Right atrium auricular region (tissue), 2 donors: ENCODE data around the gene ABCA12. TPM values are rescaled to one million over a fixed set of nuclear protein-coding genes. Genes with fewer than 3 reads are reported as not detected.

Experiments
- DNase-seq: peaks from one replicate; pipeline ENCODE4 v3.0.0-alpha.2; 2019; ENCODE audit warnings: low spot score
- H3K27ac ChIP-seq, 2 donors: fragments of 200-600 bp; sonication (generic); 1 replicate in 1 of 2; 2 replicates in 1 of 2; pipeline ENCODE4 v1.5.1; 2016 to 2019
- H3K27me3 ChIP-seq, 2 donors: fragments of 200-600 bp; sonication (generic); one replicate each; pipeline versions ENCODE4 v1.5.1 to v1.6.0; 2017 to 2019
- H3K36me3 ChIP-seq: fragments of 200-600 bp; sonication (generic); one replicate; pipeline ENCODE4 v1.5.1; 2016
- H3K4me1 ChIP-seq, 2 donors: fragments of 200-600 bp; sonication (generic); one replicate each; pipeline versions ENCODE4 v1.5.1 to v1.6.0; 2017 to 2019
- H3K4me3 ChIP-seq, 2 donors: fragments of 200-600 bp; sonication (generic); 1 replicate in 1 of 2; 2 replicates in 1 of 2; pipeline ENCODE4 v1.5.1; 2017 to 2019; ENCODE audit warnings: mild to moderate bottlenecking in 1 of 2, moderate library complexity in 1 of 2
- H3K9me3 ChIP-seq, 2 donors: fragments of 200-600 bp; sonication (generic); one replicate each; pipeline ENCODE4 v1.5.1; 2019
- CTCF ChIP-seq, 2 donors: fragments of 200-600 bp; sonication (generic); IDR thresholded peaks; one replicate each; pipeline ENCODE4 v1.5.1; 2019; ENCODE audit warnings: antibody characterized with exemption in 2 of 2
- total RNA-seq, 2 donors: library from RNA; depleted of rRNA; stranded (reverse); fragments of >200 nt; gene quantifications; one replicate each; pipeline ENCODE4 v1.1.0, GENCODE V29; 2016

The ABCA12 gene
- total RNA-seq, 2 donors from 2014 or later: 0.04 TPM; not detected in 1

GRCh38 chr2:215032153-215032552, 106.3 kb downstream of the ABCA12 start:
- no peak for TF ChIP-seq CTCF (IDR thresholded peaks at IDR 0.05)
- Histone ChIP-seq H3K27me3 (no peaks in the 10 kb centered on the region), H3K4me1 (no peaks in the 10 kb centered on the region), H3K9me3 (no peaks in the 10 kb centered on the region), H3K4me3 (no peak overlapping the region), H3K36me3 (no peaks in the 10 kb centered on the region), H3K27ac (no peak overlapping the region)
- DNase-seq: no peak

GRCh38 chr2:215031321-215031720, 107.1 kb downstream of the ABCA12 start:
- no peak for TF ChIP-seq CTCF (IDR thresholded peaks at IDR 0.05)
- DNase-seq: no peak
- H3K4me3 ChIP-seq: no peak overlapping the region
- H3K27ac ChIP-seq: no peak overlapping the region
- H3K36me3 ChIP-seq: no peaks in the 10 kb centered on the region
- no peaks in the 10 kb centered on the region for H3K4me1 ChIP-seq
- no peaks in the 10 kb centered on the region for H3K27me3 ChIP-seq
- H3K9me3 ChIP-seq: no peaks in the 10 kb centered on the region

- H3K4me3 ChIP-seq: no peak overlapping the region
- no peak for DNase-seq
- no peaks in the 10 kb centered on the region for H3K4me1 ChIP-seq
- H3K27ac ChIP-seq: no peak overlapping the region
- no peak for TF ChIP-seq CTCF (IDR thresholded peaks at IDR 0.05)
- H3K9me3 ChIP-seq: no peaks in the 10 kb centered on the region
- no peaks in the 10 kb centered on the region for H3K27me3 ChIP-seq
- no peaks in the 10 kb centered on the region for H3K36me3 ChIP-seq
These were observed 108.5 kb downstream of the ABCA12 start for GRCh38 chr2:215029936-215030335.

GRCh38 chr2:215028231-215028630, 110.2 kb downstream of the ABCA12 start:
- Histone ChIP-seq H3K36me3 (no peaks in the 10 kb centered on the region), H3K9me3 (no peaks in the 10 kb centered on the region), H3K4me1 (no peaks in the 10 kb centered on the region), H3K27me3 (no peaks in the 10 kb centered on the region), H3K27ac (no peak overlapping the region), H3K4me3 (no peak overlapping the region)
- TF ChIP-seq CTCF (IDR thresholded peaks at IDR 0.05): no peak
- no peak for DNase-seq

- no peak for TF ChIP-seq CTCF (IDR thresholded peaks at IDR 0.05)
- H3K27ac ChIP-seq: no peak overlapping the region
- H3K36me3 ChIP-seq: no peaks in the 10 kb centered on the region
- no peaks in the 10 kb centered on the region for H3K4me1 ChIP-seq
- no peak overlapping the region for H3K4me3 ChIP-seq
- H3K27me3 ChIP-seq: no peaks in the 10 kb centered on the region
- H3K9me3 ChIP-seq: no peaks in the 10 kb centered on the region
- DNase-seq: no peak
These were observed 110.6 kb downstream of the ABCA12 start for GRCh38 chr2:215027779-215028178.

GRCh38 chr2:215022910-215023309, 115.5 kb downstream of the ABCA12 start:
- Histone ChIP-seq H3K36me3 (no peaks in the 10 kb centered on the region), H3K27me3 (no peaks in the 10 kb centered on the region), H3K4me1 (no peaks in the 10 kb centered on the region), H3K9me3 (no peaks in the 10 kb centered on the region), H3K4me3 (no peak overlapping the region), H3K27ac (no peak overlapping the region)
- TF ChIP-seq CTCF (IDR thresholded peaks at IDR 0.05): no peak
- no peak for DNase-seq
